ENCODE measurements around the gene CABYR. TPM values are rescaled to one million over a fixed set of nuclear protein-coding genes. Genes with fewer than 3 reads are reported as not detected.
A peak's percentile ranks its signal among the peaks of the same experiment; 100 is the strongest.

Gene CABYR
- polyA plus RNA-seq (ENCODE audit: insufficient read length in 4 of 4) = 1 to 10 TPM; 4.3 to 6.7 (median 5.4) TPM

DNA sequence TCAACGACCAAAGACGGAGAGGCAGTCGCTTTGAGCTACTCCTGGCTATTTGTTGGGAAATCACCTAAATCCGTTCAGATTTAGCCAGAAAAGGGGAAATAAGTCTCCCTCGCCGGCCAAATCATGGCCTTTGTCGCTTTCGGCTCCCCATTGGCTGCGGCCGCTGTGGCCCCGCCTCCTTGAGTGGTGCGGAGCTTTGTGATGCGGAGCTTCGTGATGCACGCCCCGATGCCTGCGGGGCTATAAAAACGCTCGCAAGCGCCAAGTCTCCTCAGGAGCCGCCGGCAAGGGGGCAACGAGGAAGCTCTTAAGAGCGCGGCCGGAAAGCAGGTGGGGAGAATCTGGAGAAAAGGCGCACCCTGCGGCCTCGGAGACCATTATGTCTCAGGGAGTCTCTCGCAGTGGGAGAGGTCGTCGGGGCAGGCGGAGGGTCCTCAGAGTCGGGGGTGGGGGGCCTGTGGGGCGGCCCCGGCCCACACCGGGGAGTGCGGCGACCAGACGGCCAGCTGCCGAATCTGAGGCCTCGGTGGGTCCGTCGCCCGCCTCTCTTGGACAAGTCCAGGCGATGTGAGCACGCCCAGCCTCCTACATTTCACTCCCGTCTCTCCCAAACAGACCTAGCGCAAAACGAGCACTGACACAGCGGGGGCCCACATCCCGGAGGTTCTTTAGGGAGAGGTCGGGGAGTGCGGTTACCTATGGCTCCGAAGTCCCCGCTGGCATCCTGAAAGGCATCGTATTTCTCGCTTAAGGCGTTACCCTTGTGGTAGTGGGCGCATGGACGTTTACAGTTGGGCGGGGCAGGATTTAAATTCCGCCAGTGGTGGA lies at the start of gene CABYR:
CABYR (plus strand) TSS at position 274 of the 828 bp plus-strand sequence. CDS start 4,053 bp downstream, outside the sequence.
- peak; percentile 50 to 66 (median 57) for DNase-seq (ENCODE audit: low read depth in 4 of 4, low spot score in 3 of 4)

DNA sequence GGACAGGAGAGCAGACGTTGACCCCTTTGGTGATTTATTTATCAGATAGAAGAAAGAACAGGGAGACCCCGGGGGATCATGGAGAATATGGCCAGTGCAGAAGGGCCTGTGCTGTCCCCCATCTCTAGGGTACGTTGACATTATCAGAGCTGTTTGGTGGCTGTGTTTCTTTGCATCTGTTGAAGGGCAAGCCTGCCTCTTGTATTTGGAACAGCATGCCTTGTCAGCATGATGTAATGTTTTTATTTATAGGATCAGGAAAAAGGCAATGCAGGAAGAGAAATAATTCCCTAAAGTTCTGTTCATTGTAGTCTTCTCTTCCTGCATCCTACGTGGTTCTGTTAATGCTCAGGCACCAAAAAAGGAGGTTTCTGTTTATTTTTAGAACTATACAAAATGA lies 49.8 kb upstream of the CABYR start:
- DNase-seq (ENCODE audit: low read depth in 4 of 4, low spot score in 3 of 4) = no peak

DNA sequence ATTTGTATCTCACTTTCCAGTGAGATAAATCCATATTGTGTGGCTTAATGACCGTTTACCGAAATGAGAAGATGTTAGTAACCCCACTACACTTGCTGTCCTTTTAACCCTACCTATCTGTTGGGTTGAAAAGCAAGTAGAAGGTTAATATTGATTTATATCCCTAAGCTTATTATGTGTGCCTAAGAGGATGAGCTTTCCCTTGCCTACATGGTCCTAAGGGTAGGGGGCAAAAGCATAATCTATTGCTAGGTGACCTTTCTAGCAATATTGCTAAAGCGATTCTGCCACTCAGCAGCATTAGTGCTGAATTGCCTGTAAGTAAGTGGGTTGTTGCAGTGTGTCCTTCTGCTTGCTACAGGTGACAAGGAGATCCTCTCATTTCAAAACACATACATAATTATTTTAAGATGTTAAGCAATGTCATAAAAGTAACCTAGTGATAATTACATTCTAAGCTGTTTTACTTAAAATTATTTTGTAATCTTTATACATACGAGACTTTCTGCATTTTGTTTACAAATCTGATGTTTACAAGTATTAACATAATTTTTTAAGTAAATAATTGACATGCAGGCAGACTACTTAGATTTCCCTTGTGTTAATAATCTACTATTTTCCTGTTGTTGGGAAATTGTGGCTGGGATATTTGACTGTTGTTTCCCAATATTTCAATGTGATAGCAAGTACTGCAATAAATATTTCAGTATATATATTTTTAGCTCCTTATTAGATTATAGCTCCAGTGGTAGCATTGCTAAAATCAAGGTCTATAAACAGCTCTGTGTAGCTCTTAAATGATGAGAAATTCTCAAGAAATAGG lies 49.1 kb upstream of the CABYR start:
- no peak for DNase-seq (ENCODE audit: low read depth in 4 of 4, low spot score in 3 of 4)

DNA sequence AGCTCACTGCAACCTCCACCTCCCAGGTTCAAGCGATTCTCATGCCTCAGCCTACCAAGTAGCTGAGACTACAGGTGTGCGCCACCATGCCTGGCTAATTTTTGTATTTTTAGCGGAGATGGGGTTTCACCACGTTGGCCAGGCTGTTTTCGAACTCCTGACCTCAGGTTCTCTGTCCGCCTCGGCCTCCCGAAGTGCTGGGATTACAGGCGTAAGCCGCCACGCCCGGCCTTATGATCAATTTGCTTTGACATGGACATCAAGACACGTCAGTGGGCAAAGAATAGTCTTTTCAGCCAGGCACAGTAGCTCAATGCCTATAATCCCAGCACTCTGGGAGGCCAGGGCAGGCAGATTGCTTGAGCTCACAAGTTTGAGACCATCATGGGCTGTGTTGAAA lies 48.0 kb upstream of the CABYR start:
- no peak for DNase-seq (ENCODE audit: low read depth in 4 of 4, low spot score in 3 of 4)

DNA sequence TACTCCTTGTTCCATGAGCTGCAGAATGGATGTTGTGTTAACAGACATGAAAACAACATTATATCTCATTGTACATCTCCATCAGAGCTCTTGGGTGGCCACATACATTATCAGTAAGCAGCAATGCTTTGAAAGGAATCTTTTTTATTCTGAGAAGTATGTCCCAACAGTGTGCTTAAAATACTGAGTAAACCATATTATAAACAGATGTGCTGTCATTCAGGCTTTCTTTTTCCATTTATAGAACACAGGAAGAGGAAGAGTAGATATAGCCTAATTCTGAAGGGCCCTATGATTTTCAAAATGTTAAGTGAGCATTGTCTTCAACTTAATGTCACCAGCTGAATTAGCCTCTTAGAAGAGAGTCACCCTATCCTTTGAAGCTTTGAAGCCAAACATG lies 44.3 kb upstream of the CABYR start:
- DNase-seq (ENCODE audit: low read depth in 4 of 4, low spot score in 3 of 4) = no peak

DNA sequence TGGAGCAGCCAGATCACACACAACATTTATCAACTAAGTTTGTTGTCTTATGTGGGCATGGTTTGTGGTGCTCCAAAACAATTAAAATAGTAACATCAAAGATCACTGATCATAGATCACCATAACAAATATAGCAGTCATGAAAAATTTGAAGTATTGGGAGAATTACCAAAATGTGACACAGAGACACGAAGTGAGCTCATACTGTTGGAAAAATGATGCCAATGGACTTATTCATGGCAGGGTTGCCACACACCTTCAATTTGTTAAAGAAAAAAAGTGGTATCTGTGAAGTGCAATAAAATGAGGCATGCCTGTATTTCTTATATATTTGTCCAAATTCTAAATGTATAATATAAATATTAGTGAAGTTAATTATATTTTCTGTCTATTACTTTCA lies 42.9 kb upstream of the CABYR start:
- no peak for DNase-seq (ENCODE audit: low read depth in 4 of 4, low spot score in 3 of 4)

- DNase-seq (ENCODE audit: low read depth in 4 of 4, low spot score in 3 of 4) = no peak
Measured at GRCh38 chr18:24103320-24104021, 35.4 kb upstream of the CABYR start.

GRCh38 chr18:24104486-24104885 lies 34.4 kb upstream of the CABYR start:
- no peak for DNase-seq (ENCODE audit: low read depth in 4 of 4, low spot score in 3 of 4)

DNA sequence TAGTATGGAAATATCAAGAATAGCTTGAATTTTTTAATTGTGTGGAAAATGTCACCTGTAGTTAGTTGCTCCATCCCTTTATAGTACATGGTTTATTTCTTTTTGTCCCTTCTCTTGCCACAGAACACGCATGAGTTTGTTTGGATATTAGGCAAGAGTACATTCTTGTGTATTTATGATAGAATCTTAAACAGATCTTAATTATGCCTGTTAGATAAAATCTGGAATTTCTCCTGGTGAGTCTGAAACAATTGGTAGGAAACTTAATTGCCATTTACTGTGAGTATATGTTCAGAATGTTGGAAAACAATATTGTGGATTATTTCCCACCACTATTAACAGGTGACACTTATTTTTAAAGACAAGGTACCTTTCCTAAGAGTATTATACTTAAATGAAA lies 30.2 kb upstream of the CABYR start:
- no peak for DNase-seq (ENCODE audit: low read depth in 4 of 4, low spot score in 3 of 4)

DNA sequence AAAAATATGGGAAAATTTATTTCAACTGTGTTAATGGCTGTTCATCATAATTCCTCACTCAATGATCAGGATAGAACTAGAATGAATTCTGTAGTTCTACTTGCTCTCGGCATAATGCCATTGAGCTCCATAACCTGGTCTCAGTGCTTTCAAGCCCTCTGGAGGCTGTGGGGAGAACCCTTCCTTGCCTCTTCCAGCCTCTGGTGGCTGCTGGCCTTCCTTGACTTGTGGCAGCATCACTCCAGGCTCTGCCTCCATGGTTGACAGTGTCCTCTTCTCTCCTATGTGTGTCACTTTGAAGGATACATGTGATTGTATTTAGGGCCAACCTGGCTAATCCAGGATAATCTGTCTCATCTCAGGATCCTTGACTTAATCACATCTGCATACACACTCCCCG lies 26.9 kb upstream of the CABYR start:
- no peak for DNase-seq (ENCODE audit: low read depth in 4 of 4, low spot score in 3 of 4)

GRCh38 chr18:24112464-24112863 lies 26.4 kb upstream of the CABYR start:
- DNase-seq (ENCODE audit: low read depth in 4 of 4, low spot score in 3 of 4) = no peak

DNA sequence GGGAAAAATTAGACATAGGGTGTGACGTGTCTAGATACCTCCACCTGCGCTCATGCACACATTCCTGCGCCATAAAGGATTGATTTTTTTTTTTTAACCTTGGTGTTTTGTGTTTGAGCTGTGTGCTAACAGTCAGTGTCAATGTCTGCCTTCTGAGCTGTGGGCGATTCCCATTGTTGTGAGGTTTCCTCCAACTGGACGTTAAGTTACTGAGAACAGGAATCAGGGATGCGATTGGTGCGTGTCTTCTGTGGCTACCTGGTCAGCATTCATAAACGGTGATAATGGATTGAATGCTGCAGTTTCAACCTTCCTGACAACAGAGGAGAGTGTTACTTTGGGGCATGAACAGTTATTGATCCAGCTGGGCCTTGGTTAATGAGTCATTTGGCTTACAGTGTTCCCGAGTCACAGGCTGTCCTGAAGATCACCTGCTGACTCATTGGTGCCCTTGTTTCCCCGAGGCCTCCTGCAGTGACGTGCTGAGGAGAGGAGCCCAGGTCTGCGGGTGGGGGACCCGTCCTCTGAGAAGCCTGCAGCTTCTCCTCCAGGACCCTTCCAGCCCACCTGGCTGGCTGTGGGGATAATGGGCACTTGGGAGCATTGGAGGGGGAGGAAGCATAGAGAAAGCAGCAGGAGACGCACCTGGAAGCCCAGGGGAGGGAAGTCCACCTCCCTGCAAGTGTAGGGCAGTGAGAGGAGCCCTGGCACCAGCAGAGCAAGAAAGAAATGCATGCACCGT lies 25.8 kb upstream of the CABYR start:
- DNase-seq (ENCODE audit: low read depth in 4 of 4, low spot score in 3 of 4) = no peak

- no peak for DNase-seq (ENCODE audit: low read depth in 4 of 4, low spot score in 3 of 4)
Measured at GRCh38 chr18:24114924-24115549, 23.8 kb upstream of the CABYR start.

- DNase-seq (ENCODE audit: low read depth in 4 of 4, low spot score in 3 of 4) = no peak
Measured at GRCh38 chr18:24115628-24116027, 23.2 kb upstream of the CABYR start.

GRCh38 chr18:24118750-24119577 lies 19.9 kb upstream of the CABYR start:
- DNase-seq (ENCODE audit: low read depth in 4 of 4, low spot score in 3 of 4) = peak; percentile 62 to 65 (median 65)

- no peak for DNase-seq (ENCODE audit: low read depth in 4 of 4, low spot score in 3 of 4)
Measured at GRCh38 chr18:24120676-24121075, 18.2 kb upstream of the CABYR start.

DNA sequence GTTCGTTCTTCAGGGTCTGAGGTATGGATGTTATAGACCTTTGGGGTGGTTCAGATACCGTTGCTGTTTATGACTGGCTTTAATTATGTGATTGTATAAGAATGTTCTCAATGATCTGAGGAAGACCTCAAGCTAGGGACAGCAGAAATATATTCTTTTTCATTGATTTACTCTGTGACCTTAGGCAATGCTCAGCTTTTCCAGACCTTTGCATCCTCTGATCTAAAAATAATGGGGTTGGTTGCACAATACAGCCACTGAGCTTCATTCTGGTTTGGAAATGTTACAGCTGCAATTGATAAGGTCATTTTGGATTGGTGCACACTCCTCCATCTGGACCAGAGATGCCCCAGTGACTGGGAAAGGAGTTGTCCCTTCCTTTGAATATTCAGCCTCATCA lies 17.2 kb upstream of the CABYR start:
- no peak for DNase-seq (ENCODE audit: low read depth in 4 of 4, low spot score in 3 of 4)

DNA sequence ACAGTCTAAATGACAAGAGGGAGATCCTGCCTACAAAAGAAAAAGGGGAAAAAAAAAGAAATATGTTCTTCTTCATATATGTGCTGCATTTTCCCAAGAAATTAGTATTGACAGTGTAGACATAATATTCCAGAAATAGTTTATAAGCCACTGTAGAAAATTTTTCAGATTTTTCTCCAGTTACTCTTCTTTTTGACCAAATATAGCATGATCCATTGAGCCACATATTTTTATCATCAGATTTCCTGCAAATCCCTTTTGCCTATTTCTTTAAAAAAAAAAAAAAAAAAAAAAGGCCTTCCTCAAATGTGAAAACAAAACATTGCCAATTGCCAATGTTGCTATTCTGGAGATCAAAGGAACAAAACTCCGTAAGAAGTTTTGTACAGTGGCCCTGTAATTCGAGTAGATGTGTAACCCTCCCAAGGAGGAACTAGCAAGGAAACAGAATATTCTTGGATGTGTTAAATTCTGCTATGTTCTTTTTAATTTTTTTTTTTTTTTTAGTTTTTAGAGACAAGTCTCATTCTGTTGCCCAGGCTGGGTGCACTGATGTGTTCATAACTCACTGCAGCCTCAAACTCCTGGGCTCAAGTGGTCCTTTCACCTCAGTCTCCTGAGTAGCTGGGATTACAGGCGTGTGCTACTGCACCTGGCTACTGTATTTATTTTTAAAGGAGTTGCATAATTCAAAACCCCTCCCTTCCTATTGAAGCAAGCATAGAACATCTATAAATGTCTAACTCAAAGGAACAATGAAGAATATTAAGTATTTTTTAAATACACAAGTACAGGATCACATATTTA lies 12.5 kb upstream of the CABYR start:
- DNase-seq (ENCODE audit: low read depth in 4 of 4, low spot score in 3 of 4) = no peak

Data from right renal pelvis (tissue), 4 donors.